WERI-Rb-1 (cell line): ENCODE results near the gene LRSAM1.

ENCODE experiments used
- DNase-seq: peaks from one replicate; pipeline ENCODE4 v3.0.0-alpha.2; 2020
- H3K27ac ChIP-seq: fragments of 250-450 bp; sonication (Bioruptor Pico); 2 replicates; pipeline ENCODE4 v1.5.1; 2020; ENCODE audit warnings: mild to moderate bottlenecking, moderate library complexity
- H3K27me3 ChIP-seq: fragments of 250-450 bp; sonication (Bioruptor Pico); 2 replicates; pipeline ENCODE4 v1.5.1; 2021; ENCODE audit warnings: mild to moderate bottlenecking, low read depth, moderate library complexity; ENCODE audit not compliant: insufficient read depth, severe bottlenecking
- H3K36me3 ChIP-seq: fragments of 250-450 bp; sonication (Bioruptor Pico); 2 replicates; pipeline ENCODE4 v1.5.1; 2020; ENCODE audit warnings: mild to moderate bottlenecking, moderate library complexity
- H3K4me3 ChIP-seq: 2 replicates; pipeline ENCODE4 v1.5.1; 2011; ENCODE audit warnings: low read depth, mild to moderate bottlenecking, control low read depth, low read length
- H3K9me3 ChIP-seq: fragments of 250-450 bp; sonication (Bioruptor Pico); 2 replicates; pipeline ENCODE4 v1.5.1; 2021; ENCODE audit warnings: mild to moderate bottlenecking, moderate library complexity; ENCODE audit not compliant: severe bottlenecking
- CTCF ChIP-seq: IDR thresholded peaks from 2 replicates; pipeline ENCODE4 v1.5.1; 2011; ENCODE audit warnings: low read depth, mild to moderate bottlenecking, control low read depth, inconsistent platforms, low read length

LRSAM1 gene

GRCh38 chr9:127502706-127503378 lies 51.5 kb downstream of the LRSAM1 start:
- Histone ChIP-seq H3K36me3 (peaks cover 46% of the 10 kb centered on the region), H3K27me3 (no peaks in the 10 kb centered on the region), H3K4me3 (no peak overlapping the region), H3K27ac (no peak overlapping the region; the same call in 1 of the 2 replicates), H3K9me3 (no peaks in the 10 kb centered on the region)
- no peak for TF ChIP-seq CTCF
- no peak for DNase-seq

- Histone ChIP-seq H3K27ac (no peak overlapping the region; the same call in 1 of the 2 replicates), H3K27me3 (no peaks in the 10 kb centered on the region), H3K9me3 (no peaks in the 10 kb centered on the region), H3K36me3 (peaks cover 46% of the 10 kb centered on the region), H3K4me3 (no peak overlapping the region)
- DNase-seq: no peak
- no peak for TF ChIP-seq CTCF
These were observed 52.1 kb downstream of the LRSAM1 start for GRCh38 chr9:127503379-127503921.

- TF ChIP-seq CTCF: peak; percentile 99
- no peak overlapping the region for H3K4me3 ChIP-seq
- DNase-seq: peak; percentile 91
- H3K27ac ChIP-seq: peak overlapping the region; percentile 39
- no peaks in the 10 kb centered on the region for H3K9me3 ChIP-seq
- H3K27me3 ChIP-seq: no peaks in the 10 kb centered on the region
- H3K36me3 ChIP-seq: peaks cover 54% of the 10 kb centered on the region
These were observed 52.9 kb downstream of the LRSAM1 start for GRCh38 chr9:127503947-127504886.

DNA sequence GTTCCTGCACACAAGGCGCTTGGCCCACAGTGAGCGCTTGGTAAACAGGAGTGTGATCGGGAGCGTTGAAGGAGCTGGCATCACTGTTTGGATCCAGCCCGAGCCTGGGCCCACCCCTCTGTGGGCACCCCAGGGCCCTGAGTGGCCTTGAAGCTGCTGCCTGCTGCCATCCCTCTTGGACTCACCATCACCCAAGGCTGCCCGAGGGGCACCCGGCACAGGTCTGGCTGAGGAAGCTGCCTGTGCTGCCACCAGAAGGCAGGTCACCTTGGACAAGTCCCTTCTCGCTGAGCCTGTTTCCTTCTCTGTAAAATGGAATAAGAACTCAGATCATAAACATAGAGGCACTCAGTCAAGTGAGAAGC lies 53.6 kb downstream of the LRSAM1 start:
- H3K27ac ChIP-seq: peak overlapping the region; percentile 39
- no peaks in the 10 kb centered on the region for H3K27me3 ChIP-seq
- H3K4me3 ChIP-seq: no peak overlapping the region
- DNase-seq: no peak
- peaks cover 58% of the 10 kb centered on the region for H3K36me3 ChIP-seq
- no peaks in the 10 kb centered on the region for H3K9me3 ChIP-seq
- TF ChIP-seq CTCF: no peak

DNA sequence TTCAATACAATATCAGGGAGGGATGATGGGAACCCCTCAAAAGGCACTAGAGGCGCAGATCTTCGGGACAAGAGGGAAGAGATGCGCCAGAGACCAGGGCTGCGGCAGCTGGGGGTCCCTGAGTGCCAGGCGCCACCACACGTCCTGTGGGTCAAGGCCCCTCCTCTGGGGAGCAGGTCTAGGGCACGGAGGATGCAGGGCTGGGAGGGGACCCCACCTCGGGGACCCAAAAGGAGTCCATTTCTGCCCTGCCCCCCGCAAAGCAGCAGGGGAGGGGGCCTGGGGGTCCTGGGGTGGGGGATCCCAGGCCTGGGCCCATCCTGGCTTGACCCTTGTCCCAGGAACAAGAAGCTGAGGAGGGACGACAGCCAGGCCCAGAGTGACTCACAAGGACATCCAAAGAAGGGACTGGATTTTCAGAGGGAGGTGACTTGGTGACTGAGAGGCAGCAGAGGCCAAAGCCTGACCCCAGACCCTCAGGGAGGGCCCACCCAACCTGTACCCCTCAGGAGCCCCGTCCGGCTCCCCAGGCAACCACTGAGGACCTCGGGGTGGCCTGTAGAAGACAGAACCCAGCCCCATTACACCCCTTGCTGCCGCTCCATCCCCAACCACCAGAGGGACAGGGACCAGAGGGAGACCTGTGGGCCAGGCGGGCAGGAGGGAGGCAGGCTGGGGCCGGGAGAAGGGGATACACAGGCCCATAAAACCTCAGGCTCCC lies 54.2 kb downstream of the LRSAM1 start:
- H3K4me3 ChIP-seq: no peak overlapping the region
- peak; percentile 80 for TF ChIP-seq CTCF
- peak; percentile 83 for DNase-seq
- peak overlapping the region; percentile 39 for H3K27ac ChIP-seq
- peaks cover 62% of the 10 kb centered on the region for H3K36me3 ChIP-seq
- H3K27me3 ChIP-seq: no peaks in the 10 kb centered on the region
- no peaks in the 10 kb centered on the region for H3K9me3 ChIP-seq
